HepG2 (cell line): ENCODE measurements around the gene TOP1. TPM values are rescaled to one million over a fixed set of nuclear protein-coding genes. Genes with fewer than 3 reads are reported as not detected.

Source experiments
- CHD4 ChIP-seq: fragments of 200-600 bp; sonication (generic); IDR thresholded peaks from 2 replicates; pipeline ENCODE4 v1.7.0; 2017; ENCODE audit warnings: mild to moderate bottlenecking, low read length, borderline replicate concordance
- HHEX ChIP-seq: IDR thresholded peaks from 2 replicates; pipeline ENCODE4 v1.6.1; 2016; ENCODE audit warnings: control low read depth
- PATZ1 ChIP-seq: sonication (generic); formaldehyde crosslinking; IDR thresholded peaks from 2 replicates; pipeline ENCODE4 v1.4.0; 2020; ENCODE audit warnings: missing genetic modification reagents
- RFXAP ChIP-seq: sonication (generic); formaldehyde crosslinking; IDR thresholded peaks from 2 replicates; pipeline ENCODE4 v1.4.0; 2020; ENCODE audit warnings: missing genetic modification reagents, borderline replicate concordance
- RORA ChIP-seq: sonication (generic); formaldehyde crosslinking; IDR thresholded peaks from 2 replicates; pipeline ENCODE4 v1.5.0; 2020; ENCODE audit warnings: mild to moderate bottlenecking, missing genetic modification reagents, moderate library complexity
- ZNF382 ChIP-seq: sonication (generic); formaldehyde crosslinking; IDR thresholded peaks from 2 replicates; pipeline ENCODE4 v1.5.0; 2020; ENCODE audit warnings: missing genetic modification reagents, mild to moderate bottlenecking, borderline replicate concordance
- ZNF407 ChIP-seq: sonication (generic); formaldehyde crosslinking; IDR thresholded peaks from one replicate; pipeline ENCODE4 v1.5.1; 2020; ENCODE audit warnings: mild to moderate bottlenecking, missing genetic modification reagents; ENCODE audit errors: not compliant biosample characterization
- ZNF766 ChIP-seq: sonication (generic); formaldehyde crosslinking; IDR thresholded peaks from 2 replicates; pipeline ENCODE4 v1.5.0; 2020; ENCODE audit warnings: missing genetic modification reagents, borderline replicate concordance
- polyA plus RNA-seq, 8 experiments: library from polyadenylated mRNA; depleted of rRNA in 3 of 8; stranded (reverse) in 7 of 8; unstranded in 1 of 8; fragments of >200 nt; fragmentation: Illumina TruSeq in 4 of 8; extraction: Trizol in 4 of 8; gene quantifications; 2 replicates each; pipeline versions ENCODE4 v1.2.1 to v1.2.3, GENCODE V29; 2011 to 2016; ENCODE audit warnings: low read depth in 4 of 8, missing spikeins in 1 of 8, mixed read lengths in 1 of 8; ENCODE audit not compliant: insufficient read depth in 1 of 8
- total RNA-seq, 5 experiments: library from RNA; depleted of rRNA; stranded (reverse); fragments of >200 nt; fragmentation: Illumina TruSeq; extraction: Trizol; gene quantifications; 2 replicates each; pipeline ENCODE4 v1.2.3, GENCODE V29; 2016; ENCODE audit warnings: low read depth in 1 of 5
- TF ChIP-seq, protein P1 (sequence below): sonication (generic); formaldehyde crosslinking; IDR thresholded peaks from 2 replicates; pipeline ENCODE4 v1.5.0; 2020; ENCODE audit warnings: mild to moderate bottlenecking, missing genetic modification reagents, moderate library complexity
- TF ChIP-seq, protein P2 (sequence below): sonication (generic); formaldehyde crosslinking; conservative IDR thresholded peaks from 2 replicates; pipeline ENCODE4 v1.8.0; 2022; ENCODE audit warnings: low read depth, missing genetic modification reagents
- TF ChIP-seq, protein P3 (sequence below): IDR thresholded peaks from 2 replicates; pipeline ENCODE4 v1.4.0; 2020; ENCODE audit warnings: mild to moderate bottlenecking, missing genetic modification reagents

The TOP1 gene
- total and polyA plus RNA-seq, 2 of the 13 experiments (the other 11 are each of a cell fraction or from before 2014, with no cell fraction given) = 10.2 to 19.4 TPM

DNA sequence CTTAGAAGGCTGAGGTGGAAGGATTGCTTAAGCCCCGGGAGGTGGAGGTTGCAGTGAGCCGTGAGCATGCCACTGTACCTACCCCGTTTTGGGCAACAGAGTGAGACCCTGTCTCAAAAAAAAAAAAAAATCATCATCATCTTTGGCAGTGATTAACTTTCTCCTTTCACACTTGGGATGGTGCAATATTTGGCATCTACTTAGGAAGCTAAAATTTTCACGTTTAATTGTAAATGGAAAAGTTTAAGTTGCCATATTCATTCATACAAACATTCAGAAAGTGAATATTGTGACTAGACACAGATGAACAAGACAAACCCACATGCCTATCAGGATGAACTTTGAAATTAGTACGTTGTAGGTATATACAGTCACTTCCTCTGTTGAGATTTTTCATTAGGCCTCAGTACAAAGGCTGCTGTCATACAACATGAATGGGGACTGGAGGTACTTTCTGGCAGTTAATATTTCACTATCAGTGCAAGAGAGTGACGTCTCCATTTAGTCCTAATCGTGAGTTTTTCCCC lies 10.3 kb downstream of the TOP1 start (continued):
- TF ChIP-seq, protein P1, sequence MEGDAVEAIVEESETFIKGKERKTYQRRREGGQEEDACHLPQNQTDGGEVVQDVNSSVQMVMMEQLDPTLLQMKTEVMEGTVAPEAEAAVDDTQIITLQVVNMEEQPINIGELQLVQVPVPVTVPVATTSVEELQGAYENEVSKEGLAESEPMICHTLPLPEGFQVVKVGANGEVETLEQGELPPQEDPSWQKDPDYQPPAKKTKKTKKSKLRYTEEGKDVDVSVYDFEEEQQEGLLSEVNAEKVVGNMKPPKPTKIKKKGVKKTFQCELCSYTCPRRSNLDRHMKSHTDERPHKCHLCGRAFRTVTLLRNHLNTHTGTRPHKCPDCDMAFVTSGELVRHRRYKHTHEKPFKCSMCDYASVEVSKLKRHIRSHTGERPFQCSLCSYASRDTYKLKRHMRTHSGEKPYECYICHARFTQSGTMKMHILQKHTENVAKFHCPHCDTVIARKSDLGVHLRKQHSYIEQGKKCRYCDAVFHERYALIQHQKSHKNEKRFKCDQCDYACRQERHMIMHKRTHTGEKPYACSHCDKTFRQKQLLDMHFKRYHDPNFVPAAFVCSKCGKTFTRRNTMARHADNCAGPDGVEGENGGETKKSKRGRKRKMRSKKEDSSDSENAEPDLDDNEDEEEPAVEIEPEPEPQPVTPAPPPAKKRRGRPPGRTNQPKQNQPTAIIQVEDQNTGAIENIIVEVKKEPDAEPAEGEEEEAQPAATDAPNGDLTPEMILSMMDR (CRISPR knock-in tag) = no peak
- no peak for TF ChIP-seq HHEX (CRISPR knock-in tag)
- no peak for TF ChIP-seq ZNF382 (CRISPR knock-in tag)
- TF ChIP-seq RFXAP (CRISPR knock-in tag) = no peak
- TF ChIP-seq, protein P2, sequence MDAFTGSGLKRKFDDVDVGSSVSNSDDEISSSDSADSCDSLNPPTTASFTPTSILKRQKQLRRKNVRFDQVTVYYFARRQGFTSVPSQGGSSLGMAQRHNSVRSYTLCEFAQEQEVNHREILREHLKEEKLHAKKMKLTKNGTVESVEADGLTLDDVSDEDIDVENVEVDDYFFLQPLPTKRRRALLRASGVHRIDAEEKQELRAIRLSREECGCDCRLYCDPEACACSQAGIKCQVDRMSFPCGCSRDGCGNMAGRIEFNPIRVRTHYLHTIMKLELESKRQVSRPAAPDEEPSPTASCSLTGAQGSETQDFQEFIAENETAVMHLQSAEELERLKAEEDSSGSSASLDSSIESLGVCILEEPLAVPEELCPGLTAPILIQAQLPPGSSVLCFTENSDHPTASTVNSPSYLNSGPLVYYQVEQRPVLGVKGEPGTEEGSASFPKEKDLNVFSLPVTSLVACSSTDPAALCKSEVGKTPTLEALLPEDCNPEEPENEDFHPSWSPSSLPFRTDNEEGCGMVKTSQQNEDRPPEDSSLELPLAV (CRISPR knock-in tag) = no peak
- TF ChIP-seq ZNF766 (CRISPR knock-in tag) = no peak
- TF ChIP-seq, protein P3, sequence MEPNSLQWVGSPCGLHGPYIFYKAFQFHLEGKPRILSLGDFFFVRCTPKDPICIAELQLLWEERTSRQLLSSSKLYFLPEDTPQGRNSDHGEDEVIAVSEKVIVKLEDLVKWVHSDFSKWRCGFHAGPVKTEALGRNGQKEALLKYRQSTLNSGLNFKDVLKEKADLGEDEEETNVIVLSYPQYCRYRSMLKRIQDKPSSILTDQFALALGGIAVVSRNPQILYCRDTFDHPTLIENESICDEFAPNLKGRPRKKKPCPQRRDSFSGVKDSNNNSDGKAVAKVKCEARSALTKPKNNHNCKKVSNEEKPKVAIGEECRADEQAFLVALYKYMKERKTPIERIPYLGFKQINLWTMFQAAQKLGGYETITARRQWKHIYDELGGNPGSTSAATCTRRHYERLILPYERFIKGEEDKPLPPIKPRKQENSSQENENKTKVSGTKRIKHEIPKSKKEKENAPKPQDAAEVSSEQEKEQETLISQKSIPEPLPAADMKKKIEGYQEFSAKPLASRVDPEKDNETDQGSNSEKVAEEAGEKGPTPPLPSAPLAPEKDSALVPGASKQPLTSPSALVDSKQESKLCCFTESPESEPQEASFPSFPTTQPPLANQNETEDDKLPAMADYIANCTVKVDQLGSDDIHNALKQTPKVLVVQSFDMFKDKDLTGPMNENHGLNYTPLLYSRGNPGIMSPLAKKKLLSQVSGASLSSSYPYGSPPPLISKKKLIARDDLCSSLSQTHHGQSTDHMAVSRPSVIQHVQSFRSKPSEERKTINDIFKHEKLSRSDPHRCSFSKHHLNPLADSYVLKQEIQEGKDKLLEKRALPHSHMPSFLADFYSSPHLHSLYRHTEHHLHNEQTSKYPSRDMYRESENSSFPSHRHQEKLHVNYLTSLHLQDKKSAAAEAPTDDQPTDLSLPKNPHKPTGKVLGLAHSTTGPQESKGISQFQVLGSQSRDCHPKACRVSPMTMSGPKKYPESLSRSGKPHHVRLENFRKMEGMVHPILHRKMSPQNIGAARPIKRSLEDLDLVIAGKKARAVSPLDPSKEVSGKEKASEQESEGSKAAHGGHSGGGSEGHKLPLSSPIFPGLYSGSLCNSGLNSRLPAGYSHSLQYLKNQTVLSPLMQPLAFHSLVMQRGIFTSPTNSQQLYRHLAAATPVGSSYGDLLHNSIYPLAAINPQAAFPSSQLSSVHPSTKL (CRISPR knock-in tag) = peak; percentile 87
- no peak; the same call in 1 of the 2 replicates for TF ChIP-seq CHD4
- TF ChIP-seq RORA (CRISPR knock-in tag) = no peak
- TF ChIP-seq PATZ1 (CRISPR knock-in tag) = no peak; the same call in 1 of the 2 replicates
- TF ChIP-seq ZNF407 (CRISPR knock-in tag) = no peak
